AG09319 (cell line): ENCODE results near the gene LRBA.

ENCODE experiments used
- DNase-seq: peaks from one replicate; pipeline ENCODE4 v3.0.0-alpha.2; 2010; ENCODE audit warnings: low read depth; ENCODE audit errors: extremely low read depth
- CTCF ChIP-seq: IDR thresholded peaks from 2 replicates; pipeline ENCODE4 v1.5.1; 2011; ENCODE audit warnings: low read depth, mild to moderate bottlenecking, inconsistent platforms, low read length, moderate library complexity

The LRBA gene

GRCh38 chr4:150447356-150447755 is 567.7 kb downstream of the LRBA start:
- no peak for DNase-seq
- TF ChIP-seq CTCF, result no peak

- no peak for TF ChIP-seq CTCF
- no peak for DNase-seq
These were observed 575.6 kb downstream of the LRBA start for GRCh38 chr4:150439451-150439933.

DNA sequence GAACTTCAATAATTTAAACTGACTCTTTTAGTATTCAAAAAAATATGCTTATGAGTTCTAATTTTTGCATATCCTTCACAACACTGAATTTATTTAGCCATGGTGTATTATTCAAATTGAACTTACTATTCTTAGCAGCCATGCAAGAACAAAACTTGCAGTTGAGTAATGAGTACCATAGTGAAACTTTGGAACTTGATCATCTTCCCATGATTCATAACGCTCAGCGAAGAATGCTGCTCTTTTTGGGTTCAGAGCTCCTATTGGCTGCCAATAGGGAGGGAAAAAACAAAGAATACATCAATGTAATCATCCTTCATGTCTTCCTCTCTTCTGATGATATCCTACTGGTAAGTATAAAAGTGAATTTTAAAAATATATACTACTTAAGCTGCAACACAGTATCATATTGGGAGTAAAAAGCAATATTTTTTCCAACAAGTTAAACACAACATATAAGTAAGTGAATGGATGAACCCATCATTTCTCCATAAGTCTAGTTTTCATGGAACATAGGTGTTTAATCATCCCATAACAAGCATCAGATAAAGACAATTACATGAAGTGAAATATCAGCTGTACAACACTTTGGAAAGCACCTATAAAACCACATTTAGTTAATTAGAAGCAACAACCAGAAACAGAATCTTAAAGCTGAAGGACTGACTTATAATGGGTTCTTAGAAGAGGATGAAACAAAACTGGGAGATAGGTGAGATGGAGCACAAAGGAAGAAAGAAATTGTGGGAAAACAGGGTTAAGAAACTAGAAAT is 578.3 kb downstream of the LRBA start:
- no peak for TF ChIP-seq CTCF
- DNase-seq, result no peak

- no peak for TF ChIP-seq CTCF
- no peak for DNase-seq
These were observed 583.9 kb downstream of the LRBA start for GRCh38 chr4:150431221-150431620.

DNA sequence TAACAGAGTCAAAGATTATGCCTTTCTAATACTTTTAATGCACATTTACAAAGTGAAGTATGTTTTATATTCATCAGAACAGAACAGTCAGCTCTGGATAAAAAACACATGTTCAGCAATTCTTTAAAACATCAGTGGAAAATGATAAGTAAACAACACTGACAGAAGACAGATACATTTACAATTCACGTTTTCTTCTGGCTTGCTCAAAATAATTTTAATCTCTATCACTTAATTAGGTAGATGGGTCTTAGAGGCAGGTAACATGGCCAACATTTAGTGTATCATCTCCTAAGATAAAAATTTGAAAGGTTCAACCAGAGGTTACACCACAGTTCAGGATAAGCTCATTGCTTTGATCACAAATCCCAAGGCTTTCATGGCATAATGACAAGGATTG is 589.9 kb downstream of the LRBA start:
- no peak for DNase-seq
- no peak for TF ChIP-seq CTCF

DNA sequence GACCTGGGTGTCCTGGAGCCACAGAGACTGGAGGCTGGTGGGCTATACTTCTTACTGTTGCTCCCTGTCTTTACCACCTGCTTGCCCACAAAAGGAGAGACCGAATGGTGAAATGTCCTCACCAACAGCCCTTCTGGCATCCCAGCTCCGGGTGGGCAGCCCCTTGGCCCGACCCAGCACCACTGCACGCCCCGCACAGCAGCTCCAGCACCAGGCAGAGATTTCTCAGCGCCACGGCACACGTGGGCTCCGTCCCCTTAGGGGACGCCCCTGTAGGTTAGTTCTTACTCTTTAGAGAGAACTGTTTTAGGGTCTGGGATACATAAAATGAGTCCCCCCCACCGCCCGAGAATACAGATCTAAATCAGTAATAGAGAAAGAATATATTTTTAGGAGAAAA is 591.6 kb downstream of the LRBA start:
- TF ChIP-seq CTCF, result no peak
- DNase-seq, result no peak

- TF ChIP-seq CTCF, result no peak
- no peak for DNase-seq
These were observed 592.0 kb downstream of the LRBA start for GRCh38 chr4:150423074-150423473.
